Islet precursor cell (in vitro differentiated cells): ENCODE measurements around the gene FBXW5.

Source experiments
- DNase-seq: peaks from one replicate; pipeline ENCODE4 v3.0.0-alpha.2; 2018

Gene FBXW5, protein sequence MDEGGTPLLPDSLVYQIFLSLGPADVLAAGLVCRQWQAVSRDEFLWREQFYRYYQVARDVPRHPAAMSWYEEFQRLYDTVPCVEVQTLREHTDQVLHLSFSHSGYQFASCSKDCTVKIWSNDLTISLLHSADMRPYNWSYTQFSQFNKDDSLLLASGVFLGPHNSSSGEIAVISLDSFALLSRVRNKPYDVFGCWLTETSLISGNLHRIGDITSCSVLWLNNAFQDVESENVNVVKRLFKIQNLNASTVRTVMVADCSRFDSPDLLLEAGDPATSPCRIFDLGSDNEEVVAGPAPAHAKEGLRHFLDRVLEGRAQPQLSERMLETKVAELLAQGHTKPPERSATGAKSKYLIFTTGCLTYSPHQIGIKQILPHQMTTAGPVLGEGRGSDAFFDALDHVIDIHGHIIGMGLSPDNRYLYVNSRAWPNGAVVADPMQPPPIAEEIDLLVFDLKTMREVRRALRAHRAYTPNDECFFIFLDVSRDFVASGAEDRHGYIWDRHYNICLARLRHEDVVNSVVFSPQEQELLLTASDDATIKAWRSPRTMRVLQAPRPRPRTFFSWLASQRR

DNA sequence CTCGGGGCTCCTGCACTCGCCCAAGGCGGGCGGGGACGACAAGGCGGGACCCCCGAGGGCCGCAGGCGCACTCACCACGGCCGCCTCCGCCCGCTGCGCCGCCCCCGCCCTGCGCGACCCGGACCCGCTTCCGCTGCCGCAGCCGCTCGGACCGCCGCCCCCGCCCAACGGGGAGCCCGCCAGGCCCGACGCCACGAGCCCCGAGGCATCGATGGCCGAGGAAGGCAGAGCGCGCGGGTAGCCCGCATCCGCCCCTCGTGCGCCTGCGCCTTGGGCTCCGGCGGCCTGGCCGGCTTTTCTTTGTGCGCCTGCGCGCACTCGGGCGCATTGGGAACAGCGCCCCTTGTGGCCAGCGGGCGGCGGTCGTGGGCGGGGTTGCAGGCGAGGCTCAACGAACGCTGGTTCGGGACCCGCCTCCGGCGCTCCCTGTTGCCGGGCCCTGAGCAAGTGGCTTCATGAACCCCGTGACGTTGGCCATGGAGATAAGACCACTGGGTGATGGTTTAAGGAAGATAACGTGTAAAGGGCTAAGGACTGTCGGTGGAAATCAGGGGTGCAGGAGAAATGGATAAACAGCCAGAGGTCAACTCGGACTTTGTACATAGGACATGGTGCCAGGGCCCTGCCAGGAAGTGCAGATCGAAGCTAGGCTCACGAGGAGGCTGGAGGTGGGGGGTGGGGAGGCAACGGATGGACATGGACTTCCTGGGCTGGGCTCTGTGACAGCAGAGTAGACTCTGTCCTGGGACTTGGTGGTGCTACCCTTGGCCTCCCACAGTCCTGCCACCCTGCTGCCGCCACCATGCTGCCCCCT is at the start of gene FBXW5, which contains the start of gene C8G:
FBXW5 (minus strand) TSS at position 220 of the 814 bp plus-strand sequence. CDS start 655 bp downstream, outside the sequence.
C8G (plus strand) TSS at position 725 of the 814 bp plus-strand sequence; CDS start at position 803, 78 bp downstream.
- peak; percentile 96 for DNase-seq

DNA sequence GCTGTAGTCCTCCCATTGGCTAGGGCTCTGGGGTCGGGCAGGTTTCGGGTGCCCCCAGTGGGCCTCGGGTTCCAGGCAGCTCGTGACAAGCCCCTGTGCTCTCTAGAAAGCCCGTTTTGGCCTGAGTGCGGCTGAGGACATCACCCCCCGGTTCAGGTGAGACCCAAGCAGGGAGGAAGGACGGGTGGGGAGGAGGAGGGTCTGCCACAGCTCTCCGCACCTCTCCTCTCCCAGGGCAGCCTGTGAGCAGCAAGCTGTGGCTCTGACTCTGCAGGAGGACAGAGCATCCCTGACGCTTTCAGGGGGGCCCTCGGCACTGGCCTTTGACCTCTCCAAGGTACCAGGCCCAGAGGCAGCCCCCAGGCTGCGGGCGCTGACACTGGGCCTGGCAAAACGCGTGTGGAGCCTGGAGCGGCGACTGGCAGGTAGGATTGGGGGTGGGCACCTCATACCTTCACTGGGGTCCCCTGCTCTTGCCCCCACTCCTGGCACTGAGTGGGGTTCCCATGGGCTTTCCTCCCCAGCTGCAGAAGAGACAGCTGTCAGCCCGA is 48.4 kb upstream of the FBXW5 start:
- no peak for DNase-seq

DNA sequence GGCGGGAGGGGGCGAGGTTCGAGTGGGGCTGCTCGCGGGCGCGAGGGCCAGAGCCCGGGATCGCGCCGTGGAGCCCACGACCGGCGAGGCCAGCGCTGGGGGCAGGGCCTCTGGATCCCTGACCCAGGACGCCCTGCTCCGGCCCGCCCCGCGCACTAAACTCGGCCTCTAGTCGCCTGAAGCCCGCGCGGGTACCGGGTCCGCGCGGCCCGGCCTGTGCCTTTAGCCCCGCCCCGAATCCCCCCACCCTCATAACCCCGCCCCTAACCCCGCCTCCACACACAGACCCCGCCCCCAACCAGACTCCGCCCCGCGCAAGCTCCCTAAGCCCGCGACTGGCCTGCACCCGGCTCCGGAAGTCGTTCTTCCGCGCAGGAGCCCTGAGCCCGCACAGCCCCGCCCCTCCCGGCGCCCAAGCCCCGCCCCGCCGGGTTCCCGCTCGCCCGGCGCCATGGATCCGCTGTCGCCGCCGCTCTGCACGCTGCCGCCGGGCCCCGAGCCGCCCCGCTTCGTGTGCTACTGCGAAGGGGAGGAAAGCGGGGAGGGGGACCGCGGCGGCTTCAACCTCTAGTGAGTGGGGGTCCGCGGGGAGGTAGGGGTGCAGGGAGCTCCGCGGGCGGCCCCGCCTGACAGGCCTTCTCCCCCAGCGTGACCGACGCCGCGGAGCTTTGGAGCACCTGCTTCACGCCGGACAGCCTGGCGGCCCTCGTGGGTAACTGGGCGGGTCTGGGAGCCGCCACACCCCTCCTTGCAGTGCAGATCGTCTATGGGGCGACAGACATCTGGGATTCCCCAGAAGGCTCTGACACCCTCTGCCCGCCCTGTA is 47.7 kb upstream of the FBXW5 start, which contains the start of gene PAXX:
PAXX (plus strand) TSS at position 430 of the 826 bp plus-strand sequence; CDS start at position 452, 22 bp downstream.
- DNase-seq, result peak; percentile 93

DNA sequence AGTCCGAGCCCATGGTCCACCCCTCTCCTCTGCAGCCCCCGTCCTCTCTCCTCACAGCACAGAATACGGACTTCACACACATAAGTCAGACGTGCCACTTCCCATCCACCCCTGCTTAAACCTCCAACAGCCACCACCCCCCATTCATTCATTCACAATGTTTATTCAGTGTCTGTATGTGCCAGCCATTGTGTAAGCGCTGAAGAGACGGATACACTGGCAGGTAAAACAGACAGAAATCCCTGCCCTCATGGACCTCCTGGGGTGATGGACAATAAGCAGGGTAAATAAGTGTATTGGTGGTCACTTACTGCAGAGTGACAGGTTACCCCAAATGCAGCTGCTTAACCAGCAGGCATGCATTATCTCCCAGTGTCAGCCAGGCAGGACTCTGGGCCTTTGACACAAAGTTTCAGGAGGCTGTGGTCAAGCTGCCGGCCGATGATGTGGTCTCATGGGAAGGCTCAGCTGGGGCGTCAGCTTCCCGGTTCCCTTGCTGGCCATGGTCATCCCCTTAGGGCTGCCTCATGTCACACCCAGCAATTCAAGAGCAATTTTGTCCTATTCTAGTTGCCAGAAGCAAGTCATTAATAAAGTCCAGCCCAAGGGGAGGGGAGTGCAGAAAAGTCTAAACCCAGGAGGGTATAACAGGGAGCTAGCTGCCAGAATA is 45.8 kb upstream of the FBXW5 start:
- DNase-seq, result no peak

DNA sequence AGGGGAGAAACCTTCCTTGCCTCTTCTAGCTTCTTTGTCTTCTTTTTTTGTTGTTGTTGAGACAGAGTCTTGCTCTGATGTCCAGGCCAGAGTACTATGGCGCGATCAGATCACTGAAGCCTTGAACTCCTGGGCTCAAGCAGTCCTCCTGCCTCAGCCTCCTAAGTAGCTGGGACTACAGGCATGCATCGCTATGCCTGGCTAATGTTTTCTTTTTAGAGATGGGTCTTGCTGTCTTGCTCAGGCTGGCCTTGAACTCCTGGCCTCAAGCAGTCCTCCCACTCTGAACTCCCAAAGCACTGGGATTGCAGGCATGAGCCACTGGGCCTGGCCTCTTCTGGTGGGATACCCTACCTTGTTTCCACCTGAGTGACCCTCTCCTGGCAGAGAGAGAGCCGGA is 44.3 kb upstream of the FBXW5 start:
- DNase-seq, result no peak

DNA sequence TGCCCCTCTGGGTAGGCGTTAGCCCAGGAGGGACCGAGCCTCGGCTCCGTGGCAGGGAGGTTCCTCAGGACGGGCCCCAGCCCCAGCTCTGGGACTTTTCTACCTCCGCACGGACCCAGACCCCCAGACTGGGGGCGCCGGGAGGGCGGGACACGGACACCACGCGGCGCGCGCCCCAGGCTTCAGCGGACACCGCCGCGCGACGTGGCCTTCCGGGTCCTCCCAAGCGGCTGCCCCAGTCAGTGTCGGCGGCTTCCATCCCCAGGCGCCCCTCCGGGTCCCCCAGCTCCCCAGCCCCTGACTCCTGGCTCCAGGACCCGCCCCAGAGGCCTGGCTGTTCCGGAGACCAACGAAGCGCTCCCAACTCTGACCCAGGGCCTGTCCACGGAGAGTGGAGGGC is 41.3 kb upstream of the FBXW5 start:
- no peak for DNase-seq

DNA sequence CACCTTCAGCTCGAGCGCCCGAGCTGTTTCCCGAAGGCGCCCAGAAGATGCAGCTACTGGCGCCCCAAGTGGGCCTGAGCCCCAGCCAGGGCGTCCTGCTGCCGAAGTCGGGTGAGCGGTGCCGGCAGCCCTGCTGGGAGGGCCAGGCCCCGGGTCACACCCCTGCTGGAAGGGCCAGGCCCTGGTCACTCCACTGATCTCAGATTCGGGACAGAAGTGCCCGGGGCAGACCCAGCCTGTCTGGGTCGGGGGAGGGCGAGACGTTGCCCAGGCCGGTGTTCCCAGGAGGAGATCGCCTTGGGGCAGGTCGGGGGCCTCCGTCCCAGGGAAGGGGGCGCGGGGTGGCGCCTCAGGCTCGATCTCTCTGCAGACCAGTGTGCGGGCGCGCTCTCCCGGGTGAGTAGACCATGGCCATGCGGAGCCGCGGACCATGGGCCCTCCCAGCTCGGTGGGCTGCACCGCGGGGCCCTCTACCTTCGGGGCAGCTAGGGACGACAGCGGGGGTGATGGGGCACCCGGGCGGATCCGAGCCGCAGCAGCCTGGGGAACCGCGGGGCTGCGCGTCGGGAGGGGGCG is 40.6 kb upstream of the FBXW5 start:
- DNase-seq, result no peak

DNA sequence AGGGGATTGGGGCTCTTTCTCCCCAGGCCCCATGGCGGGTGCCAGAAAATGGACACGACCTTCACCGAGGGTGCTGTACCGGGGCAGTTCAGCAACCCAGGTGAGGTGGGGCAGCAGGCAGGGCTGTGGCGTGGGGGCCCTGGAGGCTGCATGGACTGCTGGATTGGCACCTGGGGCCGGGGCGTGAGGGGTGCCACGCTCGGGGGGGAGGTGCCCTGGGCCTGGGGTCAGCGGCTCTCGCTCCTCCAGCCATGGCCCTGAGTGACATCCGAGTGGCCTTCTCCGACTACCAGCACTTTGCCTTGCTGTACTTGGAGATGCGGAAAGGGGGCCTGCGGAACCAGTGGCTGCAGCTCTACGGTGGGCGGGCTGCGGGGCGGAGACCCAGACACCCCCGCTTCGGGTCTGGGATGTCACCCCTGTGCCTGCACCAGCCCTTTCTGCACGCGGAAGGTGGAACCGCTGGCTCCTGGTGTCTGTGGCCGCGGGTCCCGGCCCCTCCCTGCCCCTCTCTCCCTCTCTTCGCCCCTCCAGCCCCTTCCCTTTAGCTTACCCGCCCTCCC is 40.0 kb upstream of the FBXW5 start:
- DNase-seq, result no peak

DNA sequence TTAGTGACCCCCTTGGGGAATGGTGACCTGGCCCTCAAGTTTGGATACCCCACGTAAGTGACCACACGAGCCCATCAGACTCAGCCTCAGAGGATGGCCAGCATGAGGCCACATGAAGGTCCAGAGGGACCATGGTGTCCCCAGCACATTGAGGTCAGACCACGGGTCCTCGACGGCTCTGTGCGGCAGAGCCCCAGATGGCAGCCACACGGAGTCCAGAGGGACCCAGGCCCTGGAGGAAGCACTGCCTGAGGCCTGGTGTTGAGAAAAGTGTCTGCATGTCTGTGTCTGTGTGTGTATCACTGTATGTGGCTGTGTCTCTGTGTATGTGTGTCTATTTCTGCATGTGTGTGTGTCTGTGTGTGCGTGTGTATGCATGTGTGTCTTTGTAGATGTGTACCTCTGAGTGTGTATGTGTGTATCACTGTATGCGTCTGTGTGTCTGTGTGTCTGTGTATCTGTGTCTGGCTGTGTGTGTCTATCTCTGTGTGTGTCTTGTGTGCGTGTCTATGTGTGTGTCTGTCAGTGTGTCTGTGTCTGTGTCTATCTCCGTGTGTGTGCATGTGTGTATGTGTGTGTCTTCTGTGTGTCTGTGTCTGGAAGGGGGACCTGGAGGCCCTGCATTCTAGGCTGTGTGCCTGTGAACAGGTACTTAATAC is 39.2 kb upstream of the FBXW5 start:
- no peak for DNase-seq

DNA sequence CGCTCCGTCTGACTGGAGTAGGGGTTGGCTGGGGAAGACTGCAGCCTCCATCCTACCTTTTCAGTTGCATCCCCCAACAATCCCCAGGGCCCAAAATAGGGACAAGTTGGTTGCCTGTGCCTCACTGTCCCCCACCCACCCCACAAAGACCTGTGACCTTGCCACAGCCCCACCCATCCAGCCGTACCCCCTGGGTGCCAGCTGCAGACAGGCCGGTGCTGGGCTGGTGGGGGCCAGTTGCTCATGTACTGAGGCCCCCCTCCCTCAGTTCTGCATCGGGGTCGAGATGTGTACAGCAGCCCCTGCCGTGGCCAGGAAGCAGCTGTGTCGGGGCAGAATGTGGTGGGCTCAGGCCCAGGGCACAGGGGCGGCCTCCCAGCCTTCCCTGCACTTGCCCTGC is 38.6 kb upstream of the FBXW5 start:
- DNase-seq, result no peak

DNA sequence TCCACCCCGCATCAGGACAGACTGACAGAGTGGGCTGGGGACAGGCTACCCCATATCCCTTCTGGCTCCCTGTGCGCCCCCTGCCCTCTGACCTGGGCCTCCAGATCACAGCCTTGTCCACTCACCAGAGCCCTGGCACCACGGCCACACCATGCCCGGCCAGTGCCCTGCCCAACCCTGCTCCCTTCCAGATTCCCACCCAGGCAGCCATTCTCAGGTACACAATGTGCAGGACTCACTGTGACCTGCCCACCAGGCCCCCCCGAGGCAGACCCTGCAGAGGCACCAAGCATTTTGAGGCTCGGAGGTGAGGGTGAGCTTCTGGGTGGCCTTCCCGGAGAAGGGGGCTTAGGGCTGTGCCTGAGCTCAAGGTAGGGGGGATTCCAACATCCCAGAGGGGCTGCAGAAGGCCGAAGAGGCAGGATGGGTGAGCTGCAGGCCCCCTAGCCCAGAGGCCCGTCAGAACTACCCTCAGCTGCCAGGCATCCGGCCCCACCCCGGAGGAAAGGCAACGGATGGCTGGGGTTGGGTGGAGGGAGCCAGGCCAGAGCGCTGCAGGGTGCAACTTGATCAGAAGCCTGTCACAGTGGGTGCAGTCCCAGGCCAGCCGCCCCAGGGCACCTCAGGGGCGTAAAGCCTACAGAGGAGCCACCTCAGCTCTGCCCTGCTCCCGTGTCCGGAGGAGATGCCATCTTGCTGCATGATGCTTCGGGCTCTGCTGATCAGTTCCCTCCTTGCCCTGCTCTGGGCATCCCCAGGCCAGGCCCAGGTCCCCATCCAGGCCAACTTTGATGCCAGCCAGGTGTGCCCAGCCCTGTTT is 37.9 kb upstream of the FBXW5 start, which contains the start of gene LCNL1:
LCNL1 (plus strand) TSS at position 762 of the 820 bp plus-strand sequence. CDS start 594 bp downstream, outside the sequence.
- DNase-seq, result no peak

DNA sequence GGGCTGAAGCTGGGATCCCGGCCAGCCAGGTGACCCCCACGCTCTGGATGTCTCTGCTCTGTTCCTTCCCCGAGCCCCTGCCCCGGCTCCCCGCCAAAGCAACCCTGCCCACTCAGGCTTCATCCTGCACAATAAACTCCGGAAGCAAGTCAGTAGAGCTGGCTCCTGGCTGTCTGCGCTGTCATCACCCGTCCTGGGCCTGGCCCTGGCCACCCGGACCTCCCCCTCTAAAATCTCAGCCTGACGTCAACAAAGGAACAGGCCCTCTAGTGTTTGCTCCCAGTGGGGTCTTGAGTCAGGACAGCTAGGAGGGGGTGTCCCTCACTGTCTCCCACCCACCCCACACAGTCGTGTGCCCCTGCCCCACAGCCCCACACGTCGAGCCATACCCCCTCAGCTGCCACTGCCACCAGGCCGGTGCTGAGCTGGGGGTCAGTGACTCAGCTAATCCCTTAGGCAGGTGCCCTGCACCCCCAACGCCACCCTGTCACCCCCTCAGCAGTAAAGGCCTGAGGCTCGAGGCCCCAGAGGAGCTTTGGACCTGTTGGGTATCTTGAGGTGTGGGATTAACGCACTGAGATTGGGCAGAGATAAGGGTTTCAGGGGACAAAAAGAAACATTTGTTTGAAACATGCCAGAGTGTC is 37.2 kb upstream of the FBXW5 start:
- no peak for DNase-seq

DNA sequence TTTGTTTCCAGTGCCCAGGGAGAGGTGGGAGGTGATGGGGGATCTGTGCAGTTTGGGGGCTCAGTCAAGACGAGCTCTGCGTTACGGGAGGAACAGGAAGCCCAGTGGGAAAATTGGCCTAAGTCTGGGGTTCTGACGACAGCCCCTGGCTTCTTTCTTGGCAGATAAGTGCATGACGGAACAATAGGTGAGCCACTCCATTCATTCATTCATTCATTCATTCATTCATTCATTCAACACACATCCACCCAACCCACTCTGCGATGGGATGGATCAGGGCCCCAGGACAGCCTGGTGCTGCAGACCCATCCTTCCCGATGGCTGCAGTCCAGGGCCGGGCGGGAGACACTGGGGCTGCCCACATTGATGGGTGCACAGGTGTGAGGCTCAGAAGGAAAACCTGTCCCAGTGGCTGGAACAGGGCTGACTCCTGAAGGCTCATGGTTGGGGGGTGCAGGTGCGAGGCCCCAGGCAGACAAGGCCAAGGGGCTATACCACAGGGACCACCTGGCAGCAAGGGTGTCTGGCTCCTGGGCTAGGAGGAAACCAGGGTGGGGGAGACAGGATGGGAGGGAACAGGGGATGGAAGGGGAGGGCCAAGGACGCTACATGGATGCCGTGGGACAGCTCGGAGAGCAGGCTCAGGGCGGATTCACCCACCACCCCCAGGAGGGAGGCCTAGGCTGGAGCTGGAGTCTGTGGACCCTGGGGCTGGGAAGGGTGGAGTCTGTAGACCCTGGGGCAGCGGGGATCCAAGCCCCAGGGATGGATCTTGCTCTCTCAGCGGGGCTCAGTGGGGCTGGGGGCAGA is 36.3 kb upstream of the FBXW5 start:
- no peak for DNase-seq

DNA sequence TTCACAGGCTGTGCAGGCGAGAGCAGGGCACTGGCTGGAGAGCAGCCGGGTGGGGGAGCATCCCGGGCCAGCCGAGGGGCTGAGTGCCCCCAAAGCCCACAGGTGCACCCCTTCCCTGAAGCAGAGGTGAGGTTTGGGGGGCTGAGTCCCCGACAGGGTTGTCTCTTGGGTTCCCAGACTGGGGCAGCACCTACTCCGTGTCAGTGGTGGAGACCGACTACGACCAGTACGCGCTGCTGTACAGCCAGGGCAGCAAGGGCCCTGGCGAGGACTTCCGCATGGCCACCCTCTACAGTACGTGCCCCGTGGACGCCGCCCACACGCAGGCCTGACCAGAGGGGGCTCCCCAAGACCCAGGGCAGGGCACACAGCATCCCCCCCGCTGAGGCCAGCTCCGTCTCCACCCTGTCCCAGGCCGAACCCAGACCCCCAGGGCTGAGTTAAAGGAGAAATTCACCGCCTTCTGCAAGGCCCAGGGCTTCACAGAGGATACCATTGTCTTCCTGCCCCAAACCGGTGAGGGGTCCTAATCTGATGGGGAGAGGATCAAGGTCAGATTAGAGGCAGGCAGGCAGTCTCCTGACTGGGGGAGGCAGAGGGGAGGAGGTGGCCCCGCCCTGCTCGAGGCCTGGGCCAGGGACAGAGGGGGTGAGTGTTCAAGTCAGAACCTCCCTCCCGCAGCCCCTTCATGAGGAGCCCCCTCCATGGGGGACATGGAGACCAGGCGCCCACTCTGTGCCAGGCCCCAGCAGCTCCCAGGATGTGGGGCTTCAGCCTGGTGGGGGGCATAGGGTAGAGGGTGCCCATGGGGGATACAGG is 35.4 kb upstream of the FBXW5 start:
- DNase-seq, result no peak

DNA sequence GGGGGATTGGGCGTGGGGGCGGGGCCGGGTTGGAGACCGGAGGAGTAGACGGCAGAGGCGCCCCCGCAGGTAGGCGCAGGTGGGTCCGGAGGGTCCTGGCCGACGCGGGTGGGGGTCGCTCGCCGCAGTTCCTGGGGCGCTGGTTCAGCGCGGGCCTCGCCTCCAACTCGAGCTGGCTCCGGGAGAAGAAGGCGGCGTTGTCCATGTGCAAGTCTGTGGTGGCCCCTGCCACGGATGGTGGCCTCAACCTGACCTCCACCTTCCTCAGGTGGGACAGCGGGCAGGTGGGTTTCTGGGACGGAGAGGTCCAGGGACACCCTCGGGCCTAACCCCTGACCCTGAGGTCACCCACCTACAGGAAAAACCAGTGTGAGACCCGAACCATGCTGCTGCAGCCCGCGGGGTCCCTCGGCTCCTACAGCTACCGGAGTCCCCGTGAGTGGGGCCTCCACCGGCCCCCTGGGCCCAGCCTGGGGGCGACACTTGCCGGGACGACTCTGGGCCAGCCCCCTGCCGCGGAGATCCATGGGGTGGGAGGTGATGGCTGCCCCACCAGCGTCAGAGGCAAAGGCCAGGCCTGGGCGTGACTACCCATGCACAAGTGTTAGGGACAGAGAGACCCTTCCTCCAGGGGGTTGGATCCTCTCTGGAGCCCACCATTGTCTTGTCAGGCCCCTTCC is 34.5 kb upstream of the FBXW5 start:
- no peak for DNase-seq
